ENCODE data around the gene DYNLT2.

DNA sequence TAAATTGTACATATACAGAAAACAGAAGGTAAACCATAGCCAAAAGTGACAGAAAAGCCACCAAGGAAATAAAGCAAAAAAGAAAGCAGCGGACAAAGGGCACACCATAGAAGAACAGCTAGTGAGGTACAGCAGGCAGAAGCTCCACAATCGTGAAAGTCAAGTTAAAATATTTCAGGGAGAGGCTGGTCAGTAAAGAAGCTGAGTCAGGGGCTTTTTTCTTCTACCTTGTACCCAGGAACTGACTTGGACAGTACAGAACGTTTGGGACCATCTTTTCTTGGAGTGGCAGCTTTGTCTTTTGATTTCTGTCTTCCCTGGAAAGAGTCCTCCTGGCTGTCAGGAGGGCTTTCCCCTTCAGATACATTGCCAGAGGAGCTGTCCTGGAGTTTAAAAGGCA is 41.4 kb downstream of the DYNLT2 start:
- TF ChIP-seq, protein P1, sequence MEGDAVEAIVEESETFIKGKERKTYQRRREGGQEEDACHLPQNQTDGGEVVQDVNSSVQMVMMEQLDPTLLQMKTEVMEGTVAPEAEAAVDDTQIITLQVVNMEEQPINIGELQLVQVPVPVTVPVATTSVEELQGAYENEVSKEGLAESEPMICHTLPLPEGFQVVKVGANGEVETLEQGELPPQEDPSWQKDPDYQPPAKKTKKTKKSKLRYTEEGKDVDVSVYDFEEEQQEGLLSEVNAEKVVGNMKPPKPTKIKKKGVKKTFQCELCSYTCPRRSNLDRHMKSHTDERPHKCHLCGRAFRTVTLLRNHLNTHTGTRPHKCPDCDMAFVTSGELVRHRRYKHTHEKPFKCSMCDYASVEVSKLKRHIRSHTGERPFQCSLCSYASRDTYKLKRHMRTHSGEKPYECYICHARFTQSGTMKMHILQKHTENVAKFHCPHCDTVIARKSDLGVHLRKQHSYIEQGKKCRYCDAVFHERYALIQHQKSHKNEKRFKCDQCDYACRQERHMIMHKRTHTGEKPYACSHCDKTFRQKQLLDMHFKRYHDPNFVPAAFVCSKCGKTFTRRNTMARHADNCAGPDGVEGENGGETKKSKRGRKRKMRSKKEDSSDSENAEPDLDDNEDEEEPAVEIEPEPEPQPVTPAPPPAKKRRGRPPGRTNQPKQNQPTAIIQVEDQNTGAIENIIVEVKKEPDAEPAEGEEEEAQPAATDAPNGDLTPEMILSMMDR (IDR thresholded peaks at IDR 0.05; ENCODE audit: low read depth, low read length, poor library complexity, severe bottlenecking), result no peak
- no peak for TF ChIP-seq EZH2phosphoT487 (IDR thresholded peaks at IDR 0.05; ENCODE audit: borderline replicate concordance, low read length)

All from DOHH2 (cell line).